Measurements from ENCODE around the gene TNPO1. TPM values are rescaled to one million over a fixed set of nuclear protein-coding genes. Genes with fewer than 3 reads are reported as not detected.

The TNPO1 gene
- total and polyA plus RNA-seq, 10 of the 15 experiments (the other 5 are each of a cell fraction or from before 2014, with no cell fraction given): 18.1 to 123 (median 79.2) TPM

GRCh38 chr5:72847989-72848473 lies 31.6 kb downstream of the TNPO1 start (continued):
- TF ChIP-seq, protein P1, sequence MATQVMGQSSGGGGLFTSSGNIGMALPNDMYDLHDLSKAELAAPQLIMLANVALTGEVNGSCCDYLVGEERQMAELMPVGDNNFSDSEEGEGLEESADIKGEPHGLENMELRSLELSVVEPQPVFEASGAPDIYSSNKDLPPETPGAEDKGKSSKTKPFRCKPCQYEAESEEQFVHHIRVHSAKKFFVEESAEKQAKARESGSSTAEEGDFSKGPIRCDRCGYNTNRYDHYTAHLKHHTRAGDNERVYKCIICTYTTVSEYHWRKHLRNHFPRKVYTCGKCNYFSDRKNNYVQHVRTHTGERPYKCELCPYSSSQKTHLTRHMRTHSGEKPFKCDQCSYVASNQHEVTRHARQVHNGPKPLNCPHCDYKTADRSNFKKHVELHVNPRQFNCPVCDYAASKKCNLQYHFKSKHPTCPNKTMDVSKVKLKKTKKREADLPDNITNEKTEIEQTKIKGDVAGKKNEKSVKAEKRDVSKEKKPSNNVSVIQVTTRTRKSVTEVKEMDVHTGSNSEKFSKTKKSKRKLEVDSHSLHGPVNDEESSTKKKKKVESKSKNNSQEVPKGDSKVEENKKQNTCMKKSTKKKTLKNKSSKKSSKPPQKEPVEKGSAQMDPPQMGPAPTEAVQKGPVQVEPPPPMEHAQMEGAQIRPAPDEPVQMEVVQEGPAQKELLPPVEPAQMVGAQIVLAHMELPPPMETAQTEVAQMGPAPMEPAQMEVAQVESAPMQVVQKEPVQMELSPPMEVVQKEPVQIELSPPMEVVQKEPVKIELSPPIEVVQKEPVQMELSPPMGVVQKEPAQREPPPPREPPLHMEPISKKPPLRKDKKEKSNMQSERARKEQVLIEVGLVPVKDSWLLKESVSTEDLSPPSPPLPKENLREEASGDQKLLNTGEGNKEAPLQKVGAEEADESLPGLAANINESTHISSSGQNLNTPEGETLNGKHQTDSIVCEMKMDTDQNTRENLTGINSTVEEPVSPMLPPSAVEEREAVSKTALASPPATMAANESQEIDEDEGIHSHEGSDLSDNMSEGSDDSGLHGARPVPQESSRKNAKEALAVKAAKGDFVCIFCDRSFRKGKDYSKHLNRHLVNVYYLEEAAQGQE (IDR thresholded peaks at IDR 0.05; ENCODE audit: low read depth, low read length): peak; percentile 35; the same call in 1 of the 2 replicates
- TF ChIP-seq MEF2B (IDR thresholded peaks at IDR 0.05; ENCODE audit: partially characterized antibody, poor library complexity, severe bottlenecking) (peak; percentile 23), CBFB (IDR thresholded peaks at IDR 0.05; ENCODE audit: low read depth) (peak; percentile 66), PAX8 (IDR thresholded peaks at IDR 0.05) (no peak), ETV6 (conservative IDR thresholded peaks at IDR 0.05 in 1 of 2, IDR thresholded peaks at IDR 0.05 in 1 of 2; ENCODE audit: borderline replicate concordance in 1 of 2, low read depth in 1 of 2) (no peak), MYC (IDR thresholded peaks at IDR 0.05; ENCODE audit: insufficient read depth, insufficient read length, insufficient replicate concordance, low read length, severe bottlenecking) (no peak), ZNF274 (IDR thresholded peaks at IDR 0.05; ENCODE audit: insufficient read depth, insufficient read length) (no peak), TBL1XR1 (IDR thresholded peaks at IDR 0.05; ENCODE audit: low read depth, low read length) (no peak; the same call in 1 of the 2 replicates), CTCF (IDR thresholded peaks at IDR 0.05 in 2 of 3, conservative IDR thresholded peaks at IDR 0.05 in 1 of 3; ENCODE audit: control insufficient read depth in 2 of 3, extremely low read depth in 1 of 3, insufficient read depth in 1 of 3, low read depth in 3 of 3, low read length in 3 of 3) (no peak), USF1 (IDR thresholded peaks at IDR 0.05; ENCODE audit: borderline replicate concordance, extremely low read length, insufficient read depth, low read depth, low read length) (no peak), RELB (IDR thresholded peaks at IDR 0.05; ENCODE audit: low read depth) (peak; percentile 97), GABPA (IDR thresholded peaks at IDR 0.05; ENCODE audit: low read depth) (0 out of 2 replicates have a peak, but pooled peaks have one; percentile 47), CEBPB (IDR thresholded peaks at IDR 0.05; ENCODE audit: borderline replicate concordance in 1 of 2, low read depth in 2 of 2, low read length in 2 of 2) (no peak), SRF (IDR thresholded peaks at IDR 0.05; ENCODE audit: low read depth in 2 of 2, low read length in 2 of 2) (no peak), BMI1 (IDR thresholded peaks at IDR 0.05; ENCODE audit: borderline replicate concordance) (no peak), NFYB (IDR thresholded peaks at IDR 0.05; ENCODE audit: insufficient read depth, low read depth, low read length) (no peak), STAT3 (IDR thresholded peaks at IDR 0.05; ENCODE audit: low read depth, low read length) (no peak), NR2C1 (IDR thresholded peaks at IDR 0.05) (no peak)
- TF ChIP-seq, protein P2, sequence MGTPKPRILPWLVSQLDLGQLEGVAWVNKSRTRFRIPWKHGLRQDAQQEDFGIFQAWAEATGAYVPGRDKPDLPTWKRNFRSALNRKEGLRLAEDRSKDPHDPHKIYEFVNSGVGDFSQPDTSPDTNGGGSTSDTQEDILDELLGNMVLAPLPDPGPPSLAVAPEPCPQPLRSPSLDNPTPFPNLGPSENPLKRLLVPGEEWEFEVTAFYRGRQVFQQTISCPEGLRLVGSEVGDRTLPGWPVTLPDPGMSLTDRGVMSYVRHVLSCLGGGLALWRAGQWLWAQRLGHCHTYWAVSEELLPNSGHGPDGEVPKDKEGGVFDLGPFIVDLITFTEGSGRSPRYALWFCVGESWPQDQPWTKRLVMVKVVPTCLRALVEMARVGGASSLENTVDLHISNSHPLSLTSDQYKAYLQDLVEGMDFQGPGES (IDR thresholded peaks at IDR 0.05): no peak

All from GM12878 (cell line).